Measurements from ENCODE around the gene CYP2A6.
"Not testable (repeated sequence)": the region's sequence is repeated elsewhere in the genome, so short reads cannot be mapped to it uniquely, and the experiment has no call there.

DNA sequence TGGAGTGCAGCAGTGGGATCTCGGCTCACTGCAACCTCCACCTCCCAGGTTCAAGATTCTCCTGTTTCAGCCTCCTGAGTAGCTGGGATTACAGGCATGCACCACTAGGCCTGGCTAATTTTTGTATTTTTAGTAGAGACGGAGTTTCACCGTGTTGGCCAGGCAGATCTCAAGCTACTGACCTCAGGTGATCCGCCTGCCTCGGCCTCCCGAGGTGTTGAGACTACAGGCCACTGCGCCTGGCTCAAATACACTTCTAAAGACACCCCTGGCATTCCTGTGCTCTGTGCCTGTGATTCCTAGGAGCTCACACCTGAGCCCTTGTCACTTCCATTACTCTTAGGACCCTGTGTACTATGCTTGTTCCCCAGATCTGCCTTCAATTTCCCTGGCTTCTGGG is 37.7 kb downstream of the CYP2A6 start:
- not testable (repeated sequence) for TF ChIP-seq NFIC (IDR thresholded peaks at IDR 0.05; ENCODE audit: borderline replicate concordance); EZH2phosphoT487 (IDR thresholded peaks at IDR 0.05; ENCODE audit: borderline replicate concordance, low read depth); EP300 (IDR thresholded peaks at IDR 0.05; ENCODE audit: borderline replicate concordance in 1 of 2, low read depth in 1 of 2, low read length in 1 of 2); NRF1 (IDR thresholded peaks at IDR 0.05; ENCODE audit: low read depth, low read length)
- TF ChIP-seq, protein P1, sequence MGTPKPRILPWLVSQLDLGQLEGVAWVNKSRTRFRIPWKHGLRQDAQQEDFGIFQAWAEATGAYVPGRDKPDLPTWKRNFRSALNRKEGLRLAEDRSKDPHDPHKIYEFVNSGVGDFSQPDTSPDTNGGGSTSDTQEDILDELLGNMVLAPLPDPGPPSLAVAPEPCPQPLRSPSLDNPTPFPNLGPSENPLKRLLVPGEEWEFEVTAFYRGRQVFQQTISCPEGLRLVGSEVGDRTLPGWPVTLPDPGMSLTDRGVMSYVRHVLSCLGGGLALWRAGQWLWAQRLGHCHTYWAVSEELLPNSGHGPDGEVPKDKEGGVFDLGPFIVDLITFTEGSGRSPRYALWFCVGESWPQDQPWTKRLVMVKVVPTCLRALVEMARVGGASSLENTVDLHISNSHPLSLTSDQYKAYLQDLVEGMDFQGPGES (IDR thresholded peaks at IDR 0.05; ENCODE audit: low read depth, low read length) = not testable (repeated sequence)
- TF ChIP-seq, protein P2, sequence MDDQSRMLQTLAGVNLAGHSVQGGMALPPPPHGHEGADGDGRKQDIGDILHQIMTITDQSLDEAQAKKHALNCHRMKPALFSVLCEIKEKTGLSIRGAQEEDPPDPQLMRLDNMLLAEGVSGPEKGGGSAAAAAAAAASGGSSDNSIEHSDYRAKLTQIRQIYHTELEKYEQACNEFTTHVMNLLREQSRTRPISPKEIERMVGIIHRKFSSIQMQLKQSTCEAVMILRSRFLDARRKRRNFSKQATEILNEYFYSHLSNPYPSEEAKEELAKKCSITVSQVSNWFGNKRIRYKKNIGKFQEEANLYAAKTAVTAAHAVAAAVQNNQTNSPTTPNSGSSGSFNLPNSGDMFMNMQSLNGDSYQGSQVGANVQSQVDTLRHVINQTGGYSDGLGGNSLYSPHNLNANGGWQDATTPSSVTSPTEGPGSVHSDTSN (IDR thresholded peaks at IDR 0.05) = not testable (repeated sequence)
- TF ChIP-seq, protein P3, sequence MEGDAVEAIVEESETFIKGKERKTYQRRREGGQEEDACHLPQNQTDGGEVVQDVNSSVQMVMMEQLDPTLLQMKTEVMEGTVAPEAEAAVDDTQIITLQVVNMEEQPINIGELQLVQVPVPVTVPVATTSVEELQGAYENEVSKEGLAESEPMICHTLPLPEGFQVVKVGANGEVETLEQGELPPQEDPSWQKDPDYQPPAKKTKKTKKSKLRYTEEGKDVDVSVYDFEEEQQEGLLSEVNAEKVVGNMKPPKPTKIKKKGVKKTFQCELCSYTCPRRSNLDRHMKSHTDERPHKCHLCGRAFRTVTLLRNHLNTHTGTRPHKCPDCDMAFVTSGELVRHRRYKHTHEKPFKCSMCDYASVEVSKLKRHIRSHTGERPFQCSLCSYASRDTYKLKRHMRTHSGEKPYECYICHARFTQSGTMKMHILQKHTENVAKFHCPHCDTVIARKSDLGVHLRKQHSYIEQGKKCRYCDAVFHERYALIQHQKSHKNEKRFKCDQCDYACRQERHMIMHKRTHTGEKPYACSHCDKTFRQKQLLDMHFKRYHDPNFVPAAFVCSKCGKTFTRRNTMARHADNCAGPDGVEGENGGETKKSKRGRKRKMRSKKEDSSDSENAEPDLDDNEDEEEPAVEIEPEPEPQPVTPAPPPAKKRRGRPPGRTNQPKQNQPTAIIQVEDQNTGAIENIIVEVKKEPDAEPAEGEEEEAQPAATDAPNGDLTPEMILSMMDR (IDR thresholded peaks at IDR 0.05) = not testable (repeated sequence)

All from SK-N-SH (cell line).